HL-60 (cell line): Measurements from ENCODE around the gene TMEM245.

Source experiments
- DNase-seq, 2 experiments: peaks; one replicate each; pipeline ENCODE4 v3.0.0-alpha.2; 2010 to 2020; ENCODE audit warnings: low read depth in 1 of 2, low spot score in 1 of 2
- H3K27ac ChIP-seq: fragments of 250-450 bp; sonication (Bioruptor Pico); replicated peaks from 2 replicates; pipeline ENCODE4 v1.5.1; 2020; ENCODE audit warnings: mild to moderate bottlenecking, moderate library complexity
- H3K27me3 ChIP-seq: fragments of 250-450 bp; sonication (Bioruptor Pico); 2 replicates; pipeline ENCODE4 v1.5.1; 2021; ENCODE audit warnings: mild to moderate bottlenecking, moderate library complexity; ENCODE audit not compliant: insufficient read depth, poor library complexity, severe bottlenecking
- H3K4me3 ChIP-seq: replicated peaks from 2 replicates; pipeline ENCODE4 v1.5.1; 2011; ENCODE audit warnings: mild to moderate bottlenecking, control low read depth, low read length; ENCODE audit not compliant: insufficient read depth
- CTCF ChIP-seq: IDR thresholded peaks from one replicate; pipeline ENCODE4 v1.5.1; 2011; ENCODE audit warnings: low read length, control low read depth, inconsistent platforms; ENCODE audit not compliant: insufficient read depth
- GABPA ChIP-seq: IDR thresholded peaks from 2 replicates; pipeline ENCODE4 v1.6.1; 2012; ENCODE audit warnings: low read depth
- POLR2AphosphoS5 ChIP-seq: IDR thresholded peaks from 2 replicates; pipeline ENCODE4 v1.6.1; 2012; ENCODE audit warnings: low read depth
- REST ChIP-seq: IDR thresholded peaks from 2 replicates; pipeline ENCODE4 v1.6.1; 2012; ENCODE audit warnings: low read depth; ENCODE audit not compliant: insufficient replicate concordance
- SPI1 ChIP-seq: IDR thresholded peaks from 2 replicates; pipeline ENCODE4 v1.6.1; 2012; ENCODE audit warnings: low read depth, mild to moderate bottlenecking, borderline replicate concordance

The TMEM245 gene

GRCh38 chr9:109074236-109074889 is 45.4 kb downstream of the TMEM245 start:
- H3K27ac ChIP-seq, result no peak overlapping the region
- DNase-seq, result no peak
- H3K27me3 ChIP-seq, result no peaks in the 10 kb centered on the region
- H3K4me3 ChIP-seq, result no peak overlapping the region
- no peak for TF ChIP-seq REST
- no peak for TF ChIP-seq GABPA
- no peak for TF ChIP-seq SPI1
- no peak for TF ChIP-seq CTCF
- TF ChIP-seq POLR2AphosphoS5, result no peak

- H3K4me3 ChIP-seq, result no peak overlapping the region
- no peak for TF ChIP-seq REST
- TF ChIP-seq SPI1, result no peak
- TF ChIP-seq CTCF, result no peak
- no peak for TF ChIP-seq POLR2AphosphoS5
- TF ChIP-seq GABPA, result no peak
- no peak for DNase-seq
- no peak overlapping the region for H3K27ac ChIP-seq
- H3K27me3 ChIP-seq, result no peaks in the 10 kb centered on the region
These were observed 46.8 kb downstream of the TMEM245 start for GRCh38 chr9:109072821-109073435.

- TF ChIP-seq GABPA, result no peak
- TF ChIP-seq POLR2AphosphoS5, result no peak
- no peak for TF ChIP-seq SPI1
- no peak for TF ChIP-seq REST
- TF ChIP-seq CTCF, result no peak
- Histone ChIP-seq H3K27me3 (no peaks in the 10 kb centered on the region), H3K4me3 (no peak overlapping the region), H3K27ac (no peak overlapping the region)
- DNase-seq, result no peak
These were observed 47.5 kb downstream of the TMEM245 start for GRCh38 chr9:109072133-109072692.
